ENCODE measurements around the gene CD7. TPM values are rescaled to one million over a fixed set of nuclear protein-coding genes. Genes with fewer than 3 reads are reported as not detected.

Gene CD7
- total RNA-seq, 2 experiments from 2014 or later = 286 to 320 TPM

DNA sequence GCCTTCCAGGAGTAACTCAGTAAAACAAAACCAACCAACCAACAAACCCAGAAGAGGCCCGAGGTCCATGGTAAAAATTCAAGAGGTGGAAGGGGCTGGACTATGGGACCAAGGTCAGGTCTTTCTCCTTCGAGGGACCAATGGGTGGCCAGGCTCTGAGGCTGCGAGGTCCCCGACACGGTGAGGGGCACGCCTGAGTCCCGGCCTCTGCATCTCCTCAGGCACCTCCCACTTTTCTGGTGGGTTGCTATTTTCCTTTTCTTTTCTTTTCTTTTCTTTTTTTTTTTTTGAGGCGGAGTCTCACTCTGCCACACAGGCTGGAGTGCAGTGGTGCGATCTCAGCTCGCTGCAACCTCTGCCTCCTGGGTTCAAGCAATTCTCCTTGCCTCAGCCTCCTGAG lies 18.0 kb downstream of the CD7 start:
- POLR2A ChIA-PET = interaction anchor here (2.0 to 9.8 kb wide), 4 partner anchors 14 to 58 kb away, joined by 7 to 222 read pairs (median 10); partner anchors contain the start of genes CD7 and SECTM1

GRCh38 chr17:82298538-82299421 lies 18.6 kb downstream of the CD7 start:
- Mint-ChIP-seq H3K9me3 (no peaks in the 10 kb centered on the region), H3K27me3 (no peaks in the 10 kb centered on the region), H3K4me1 (peaks cover 71% of the 10 kb centered on the region), H3K27ac (peak overlapping the region; percentile 100), H3K4me3 (peak overlapping the region; percentile 89), H3K36me3 (peaks cover 2% of the 10 kb centered on the region)
- no peak for ATAC-seq (ENCODE audit: low read depth)
- POLR2A ChIA-PET = interaction anchor here (0.8 to 9.8 kb wide), 20 partner anchors 8 to 172 kb away, joined by 3 to 222 read pairs (median 6); partner anchors contain the start of genes CD7, CSNK1D, OGFOD3 and SECTM1
- DNase-seq = peak; percentile 53

More for the DNA sequence above, 18.0 kb downstream of the CD7 start:
- Mint-ChIP-seq H3K36me3 (peaks cover 2% of the 10 kb centered on the region), H3K4me3 (peak overlapping the region; percentile 89), H3K4me1 (peaks cover 69% of the 10 kb centered on the region), H3K27me3 (no peaks in the 10 kb centered on the region), H3K9me3 (no peaks in the 10 kb centered on the region), H3K27ac (peak overlapping the region; percentile 100)
- no peak for ATAC-seq (ENCODE audit: low read depth)
- peak; percentile 52 for DNase-seq

DNA sequence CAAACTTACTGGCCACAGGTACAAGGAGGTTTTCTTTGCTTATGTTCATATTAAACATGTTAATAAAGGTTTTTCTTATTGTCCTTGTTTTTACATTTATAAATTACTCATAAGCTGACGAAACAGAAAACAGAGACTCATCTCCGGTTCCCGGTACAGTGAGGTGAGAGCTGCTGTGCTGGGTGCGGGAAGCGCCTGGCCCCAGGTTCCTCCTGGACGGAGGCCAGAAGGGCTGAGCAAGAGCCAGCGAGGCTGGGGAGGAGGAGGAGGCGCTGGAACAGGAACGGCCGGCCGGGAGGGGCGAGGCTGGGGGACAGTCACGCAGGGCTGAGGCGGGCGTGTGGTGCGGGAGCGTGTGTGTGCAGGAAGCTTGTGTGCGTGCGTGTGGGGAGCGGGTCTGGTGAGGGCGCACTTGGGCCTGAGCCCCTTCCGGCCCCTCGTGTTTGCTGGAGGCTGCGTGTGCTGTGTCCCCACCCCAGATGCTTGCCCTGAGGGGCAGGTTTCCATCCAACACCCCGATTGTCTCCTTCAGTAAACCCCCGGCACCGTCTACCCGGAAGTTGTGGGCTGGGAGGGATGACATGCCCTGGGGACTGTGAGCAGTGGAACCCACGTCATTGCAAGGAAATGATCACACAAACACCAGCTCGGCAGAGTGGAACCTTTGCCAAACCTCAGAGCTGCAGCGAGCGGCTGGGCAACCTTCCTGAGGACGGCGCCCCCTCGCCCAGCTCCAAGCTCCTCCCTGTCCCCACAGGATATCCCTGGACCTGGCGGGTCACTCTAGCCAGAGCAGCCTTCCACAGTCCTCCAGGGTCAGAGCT lies 19.5 kb downstream of the CD7 start:
- peaks cover 66% of the 10 kb centered on the region for H3K4me1 Mint-ChIP-seq
- no peaks in the 10 kb centered on the region for H3K9me3 Mint-ChIP-seq
- ATAC-seq (ENCODE audit: low read depth) (peak; percentile 64), DNase-seq (peak; percentile 84)
- peaks cover 2% of the 10 kb centered on the region for H3K36me3 Mint-ChIP-seq
- POLR2A ChIA-PET = interaction anchor here (0.7 to 9.8 kb wide), 25 partner anchors 9 to 221 kb away, joined by 3 to 222 read pairs (median 5); partner anchors contain the start of genes CD7, CSNK1D, OGFOD3 and SECTM1
- peak overlapping the region; percentile 89 for H3K4me3 Mint-ChIP-seq
- H3K27me3 Mint-ChIP-seq = no peaks in the 10 kb centered on the region
- H3K27ac Mint-ChIP-seq = peak overlapping the region; percentile 100

DNA sequence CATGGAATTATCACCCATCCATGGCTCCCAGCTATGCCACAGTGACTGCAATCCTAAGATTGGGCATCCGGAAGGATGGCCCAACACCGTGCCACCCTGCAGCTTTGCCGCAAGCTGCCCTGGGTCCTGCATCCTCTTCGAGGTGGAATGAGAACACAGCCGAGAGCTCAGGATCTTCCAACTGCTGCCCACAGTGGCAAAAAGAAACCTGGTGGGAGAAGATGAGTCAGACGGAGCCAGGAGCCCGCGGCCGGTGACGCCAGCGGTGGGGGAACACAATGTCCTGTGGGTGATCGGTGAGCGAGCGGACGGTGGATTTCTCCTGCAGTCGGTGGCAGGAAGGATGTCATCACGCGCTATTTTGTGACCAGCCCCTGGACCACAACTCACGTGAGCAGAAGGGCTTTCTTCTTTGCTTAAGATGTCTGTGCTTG lies 20.1 kb downstream of the CD7 start:
- Mint-ChIP-seq H3K4me1 (peaks cover 63% of the 10 kb centered on the region), H3K27me3 (no peaks in the 10 kb centered on the region), H3K36me3 (peaks cover 2% of the 10 kb centered on the region), H3K27ac (peak overlapping the region; percentile 100), H3K4me3 (peak overlapping the region; percentile 89), H3K9me3 (no peaks in the 10 kb centered on the region)
- DNase-seq = peak; percentile 85
- POLR2A ChIA-PET = interaction anchor here (0.5 to 9.8 kb wide), 20 partner anchors 16 to 222 kb away, joined by 3 to 222 read pairs (median 5); partner anchors contain the start of genes CD7, CSNK1D, OGFOD3 and SLC16A3
- ATAC-seq (ENCODE audit: low read depth) = peak; percentile 12

DNA sequence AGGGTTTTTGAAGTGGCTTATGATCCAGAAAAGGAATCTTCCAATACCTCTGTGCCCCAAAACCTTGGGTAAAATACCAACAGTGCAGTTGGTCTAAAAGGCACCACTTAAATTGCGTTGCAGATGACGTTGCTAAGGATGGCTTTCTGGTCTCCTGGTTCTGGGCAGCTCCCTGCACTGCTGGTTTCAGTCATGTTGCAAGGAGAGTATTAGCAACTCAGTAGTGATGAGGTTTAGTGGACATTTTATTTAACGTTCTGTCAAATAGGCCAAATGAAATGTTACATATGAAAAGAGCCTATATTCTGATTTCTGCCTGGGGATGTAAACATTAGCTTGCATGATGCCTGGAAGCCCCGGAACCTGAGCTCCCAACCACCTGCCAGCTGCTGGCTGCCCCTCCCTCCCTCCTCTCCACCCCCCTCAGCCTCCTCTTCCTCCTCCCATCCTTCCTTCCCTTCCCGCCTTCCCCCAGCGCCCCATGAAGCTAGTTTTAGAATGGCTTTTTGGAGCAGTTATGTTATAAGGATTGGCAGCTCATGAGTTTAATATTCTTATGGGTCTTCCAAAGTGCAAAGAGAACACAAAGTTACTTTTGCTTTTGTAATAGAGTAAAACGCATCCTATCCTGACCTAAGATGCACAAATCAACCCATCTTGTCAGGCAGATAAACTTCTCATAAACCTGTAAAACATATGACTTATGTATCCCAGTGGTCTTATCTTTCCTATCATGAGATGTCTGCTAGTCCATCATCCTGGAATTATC lies 20.7 kb downstream of the CD7 start:
- no peaks in the 10 kb centered on the region for H3K27me3 Mint-ChIP-seq
- H3K4me1 Mint-ChIP-seq = peaks cover 58% of the 10 kb centered on the region
- POLR2A ChIA-PET = interaction anchor here (0.5 to 9.8 kb wide), 15 partner anchors 16 to 170 kb away, joined by 3 to 222 read pairs (median 5); partner anchors contain the start of genes CD7, CSNK1D, OGFOD3 and SLC16A3
- no peak for DNase-seq
- peak overlapping the region; percentile 100 for H3K27ac Mint-ChIP-seq
- peak overlapping the region; percentile 89 for H3K4me3 Mint-ChIP-seq
- no peaks in the 10 kb centered on the region for H3K9me3 Mint-ChIP-seq
- no peak for ATAC-seq (ENCODE audit: low read depth)
- peaks cover 2% of the 10 kb centered on the region for H3K36me3 Mint-ChIP-seq

DNA sequence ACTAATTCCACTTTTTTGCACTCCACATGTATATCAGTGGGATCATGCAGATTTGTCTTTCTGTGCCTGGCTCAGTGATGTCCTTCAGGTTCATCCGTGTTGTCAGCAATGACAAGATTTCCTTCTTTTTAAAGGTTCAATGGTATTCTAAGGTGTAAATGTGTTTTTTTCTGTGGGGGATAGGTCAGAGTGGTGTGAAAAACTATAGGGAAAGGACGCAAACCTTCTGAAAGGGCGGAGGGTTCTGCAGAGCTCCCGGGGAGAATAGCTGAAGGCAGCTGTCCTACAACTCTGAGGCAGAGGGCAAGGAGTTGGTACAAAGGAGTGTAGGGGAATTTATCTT lies 22.0 kb downstream of the CD7 start:
- Mint-ChIP-seq H3K36me3 (peaks cover 2% of the 10 kb centered on the region), H3K4me1 (peaks cover 50% of the 10 kb centered on the region), H3K27ac (peak overlapping the region; percentile 35), H3K27me3 (no peaks in the 10 kb centered on the region), H3K4me3 (no peak overlapping the region), H3K9me3 (no peaks in the 10 kb centered on the region)
- POLR2A ChIA-PET = no interaction called here
- DNase-seq (no peak), ATAC-seq (ENCODE audit: low read depth) (no peak)

- Mint-ChIP-seq H3K4me1 (peaks cover 40% of the 10 kb centered on the region), H3K36me3 (peaks cover 2% of the 10 kb centered on the region), H3K9me3 (no peaks in the 10 kb centered on the region), H3K27me3 (no peaks in the 10 kb centered on the region), H3K27ac (peak overlapping the region; percentile 80), H3K4me3 (peak overlapping the region; percentile 77)
- ATAC-seq (ENCODE audit: low read depth) (no peak), DNase-seq (no peak)
- POLR2A ChIA-PET = interaction anchor here (0.6 to 2.9 kb wide), 2 partner anchors 8 to 12 kb away, joined by 3 to 36 read pairs; no protein-coding TSS in a partner anchor
Measured at GRCh38 chr17:82294064-82294773, 23.2 kb downstream of the CD7 start.

GRCh38 chr17:82292251-82293154 lies 24.9 kb downstream of the CD7 start:
- Mint-ChIP-seq H3K4me3 (peak overlapping the region; percentile 87), H3K36me3 (peaks cover 2% of the 10 kb centered on the region), H3K27ac (peak overlapping the region; percentile 91), H3K4me1 (peaks cover 35% of the 10 kb centered on the region), H3K9me3 (no peaks in the 10 kb centered on the region), H3K27me3 (no peaks in the 10 kb centered on the region)
- DNase-seq (peak; percentile 92), ATAC-seq (ENCODE audit: low read depth) (peak; percentile 94)
- POLR2A ChIA-PET = interaction anchor here (0.6 to 2.9 kb wide), 15 partner anchors 10 to 255 kb away, joined by 3 to 37 read pairs (median 4); partner anchors contain the start of genes CD7, CSNK1D, DCXR and SLC16A3

DNA sequence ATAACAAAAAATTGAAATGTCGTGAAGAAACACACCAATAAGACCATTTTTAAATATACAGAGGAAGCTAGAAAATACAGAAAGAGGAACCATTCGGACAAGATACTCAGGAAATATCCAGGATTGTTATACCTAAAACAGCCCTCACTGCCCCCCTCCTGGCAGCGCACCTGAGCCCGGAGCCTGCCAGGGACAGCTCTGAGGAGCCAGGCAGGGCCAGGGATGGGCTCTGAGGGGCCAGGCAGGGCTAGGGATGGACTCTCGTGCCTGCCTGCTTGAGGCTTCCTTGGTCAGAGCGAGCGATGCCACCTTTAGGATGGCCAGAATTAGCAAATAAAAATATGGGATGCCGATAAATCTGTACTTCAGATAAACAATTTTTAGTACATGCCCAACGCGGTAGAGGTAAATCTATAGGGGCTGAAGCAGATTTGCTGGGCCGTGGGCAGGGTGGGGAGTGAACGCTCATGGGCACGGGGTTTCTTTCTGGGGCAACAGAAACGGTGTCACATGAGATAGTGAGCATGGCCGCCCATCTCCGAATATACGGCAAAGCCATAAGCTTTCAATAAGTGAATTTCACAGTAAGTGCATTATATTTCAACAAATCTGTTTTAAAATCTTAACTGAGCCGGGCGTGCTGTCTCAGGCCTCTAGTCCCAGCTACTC lies 25.7 kb downstream of the CD7 start:
- DNase-seq (no peak), ATAC-seq (ENCODE audit: low read depth) (no peak)
- Mint-ChIP-seq H3K36me3 (peaks cover 2% of the 10 kb centered on the region), H3K4me1 (peaks cover 27% of the 10 kb centered on the region), H3K9me3 (no peaks in the 10 kb centered on the region), H3K27me3 (no peaks in the 10 kb centered on the region), H3K27ac (peak overlapping the region; percentile 72), H3K4me3 (peak overlapping the region; percentile 68)
- POLR2A ChIA-PET = interaction anchor here (0.8 to 2.9 kb wide), 7 partner anchors 9 to 254 kb away, joined by 3 to 37 read pairs (median 7); partner anchors contain the start of genes CD7, CSNK1D, DCXR and SLC16A3

GRCh38 chr17:82287868-82288801 lies 29.3 kb downstream of the CD7 start:
- peaks cover 2% of the 10 kb centered on the region for H3K27me3 Mint-ChIP-seq
- H3K9me3 Mint-ChIP-seq = no peaks in the 10 kb centered on the region
- DNase-seq = no peak
- H3K4me1 Mint-ChIP-seq = peaks cover 12% of the 10 kb centered on the region
- no peak overlapping the region for H3K27ac Mint-ChIP-seq
- no peak for ATAC-seq (ENCODE audit: low read depth)
- H3K4me3 Mint-ChIP-seq = no peak overlapping the region
- H3K36me3 Mint-ChIP-seq = no peaks in the 10 kb centered on the region
- POLR2A ChIA-PET = no interaction called here

All from activated naive CD8-positive, alpha-beta T cell treated with anti-CD3 and anti-CD28 coated beads, Interleukin-2, amount 10 ng/mL, durations not matched to agents 7 days and 5 days (primary cell).